Limb (tissue), 2 donors: ENCODE measurements around the gene ARHGEF28.

Experiments
- DNase-seq, 2 donors: peaks; one replicate each; pipeline ENCODE4 v3.0.0-alpha.2; 2016; ENCODE audit errors: extremely low spot score in 2 of 2

The ARHGEF28 gene

DNA sequence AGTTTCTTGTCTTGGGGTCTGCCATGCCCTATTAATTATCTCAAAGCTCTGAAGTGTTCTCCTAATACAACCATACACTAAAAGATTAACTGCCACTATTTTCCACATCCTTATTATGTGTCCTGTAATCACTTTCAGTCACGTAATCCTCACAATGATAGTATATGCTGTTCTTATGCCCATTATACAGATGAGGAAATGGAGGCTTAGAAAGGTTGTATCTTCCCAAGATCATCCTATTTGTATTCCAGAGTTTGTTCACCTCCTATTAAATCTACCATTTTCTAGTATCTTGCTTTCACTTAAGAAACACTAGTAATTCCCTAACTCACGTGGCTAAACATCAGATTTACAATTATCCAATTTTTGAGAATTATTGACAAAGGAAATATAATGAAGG is 2.9 kb upstream of the ARHGEF28 start:
- DNase-seq = no peak

DNA sequence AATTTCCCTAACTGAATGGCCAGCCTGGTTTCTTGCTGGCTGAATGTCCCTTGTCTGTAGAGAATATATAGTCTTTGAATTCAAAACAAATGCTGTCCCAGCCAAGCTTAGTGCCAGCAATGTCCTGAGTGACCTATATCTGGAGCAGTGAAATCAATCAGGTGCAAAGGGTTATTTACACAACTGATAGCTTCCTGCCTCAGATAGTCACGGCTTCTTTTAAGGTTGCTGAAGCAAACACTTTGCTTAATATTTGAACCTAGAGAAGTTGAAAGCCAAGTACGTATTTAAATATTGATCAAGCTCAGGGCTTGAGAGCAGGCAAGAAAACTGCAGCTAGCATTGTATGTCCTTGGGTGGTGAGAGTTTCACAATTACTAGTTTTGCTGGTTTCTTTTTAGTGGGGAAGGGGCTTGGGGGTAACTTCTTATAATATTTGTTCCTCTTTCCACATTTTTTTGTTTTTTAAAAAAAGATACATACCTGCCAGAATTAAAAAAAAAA is 2.0 kb upstream of the ARHGEF28 start:
- DNase-seq = no peak

DNA sequence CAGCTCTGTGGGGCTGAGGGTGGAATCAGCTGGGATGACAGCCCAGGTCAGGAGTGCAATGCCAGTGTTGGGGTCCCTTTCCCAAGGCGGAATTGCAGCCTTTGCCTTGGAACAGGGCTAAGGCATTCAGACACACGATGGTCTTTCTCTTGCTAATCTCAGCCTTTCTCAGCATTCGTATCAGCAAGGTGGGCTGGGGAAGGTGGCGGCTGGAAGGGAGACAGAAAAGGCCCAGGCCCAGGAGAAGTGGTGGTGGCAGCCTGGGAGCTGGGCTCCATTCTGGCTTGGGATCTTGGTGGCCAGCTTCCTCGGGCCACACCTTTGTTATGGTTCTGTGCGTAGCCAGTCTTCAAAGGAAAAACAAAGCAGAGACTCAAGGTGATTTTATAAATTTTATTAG is 1.1 kb upstream of the ARHGEF28 start:
- no peak for DNase-seq

DNA sequence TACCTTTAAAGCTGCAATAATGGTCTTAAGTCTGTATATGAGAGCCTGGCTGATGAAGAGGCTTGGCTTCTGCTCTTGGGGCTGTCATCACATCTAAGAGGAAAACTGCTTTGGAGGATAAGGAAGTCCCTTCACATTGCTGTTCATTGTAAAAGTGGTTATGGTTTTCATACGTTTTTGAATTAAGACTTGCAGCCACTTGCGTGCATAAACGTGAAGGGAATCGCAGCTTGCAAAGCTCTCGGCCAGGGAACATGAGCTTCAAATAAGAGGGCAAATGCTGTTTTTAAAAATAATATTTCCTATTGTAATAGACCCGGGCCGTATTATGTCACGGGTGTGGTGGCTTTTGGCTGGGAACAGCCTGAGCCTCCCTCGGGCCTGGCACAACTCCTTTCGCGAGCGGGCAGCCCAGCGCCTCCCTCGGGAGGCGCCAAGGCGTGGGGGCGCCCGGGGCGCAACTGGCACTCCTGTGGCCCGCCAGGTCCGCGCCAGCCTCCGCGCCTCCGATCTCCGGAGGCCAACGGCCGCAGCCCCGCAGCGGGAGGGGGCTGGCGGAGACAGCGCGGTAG is 538 bp upstream of the ARHGEF28 start:
- no peak for DNase-seq

- DNase-seq = no peak
Observed at GRCh38 chr5:73626814-73627313, 868 bp downstream of the ARHGEF28 start.

GRCh38 chr5:73629456-73629855 is 3.5 kb downstream of the ARHGEF28 start:
- no peak for DNase-seq

DNA sequence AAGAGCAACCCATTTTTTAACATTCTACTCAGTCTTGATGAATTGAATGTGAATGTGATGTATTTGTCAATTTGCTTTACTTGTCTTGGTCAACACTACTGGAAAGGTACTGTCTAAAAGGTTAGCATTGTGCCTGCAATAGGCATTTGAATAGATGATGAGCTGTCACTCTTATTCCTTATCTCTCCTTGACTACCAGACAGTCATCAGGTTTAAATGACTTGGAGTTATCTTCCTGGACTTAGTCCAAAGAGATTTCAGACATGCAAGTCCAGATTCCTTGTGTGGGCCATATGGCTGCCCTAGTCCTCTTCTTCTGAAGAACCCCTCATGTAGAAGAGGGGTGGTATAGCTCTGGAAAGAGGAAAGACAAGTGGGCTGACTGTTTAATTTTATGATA is 4.8 kb downstream of the ARHGEF28 start:
- no peak for DNase-seq

GRCh38 chr5:73631500-73631899 is 5.5 kb downstream of the ARHGEF28 start:
- no peak for DNase-seq

GRCh38 chr5:73633060-73633459 is 7.1 kb downstream of the ARHGEF28 start:
- DNase-seq = no peak

GRCh38 chr5:73636408-73636807 is 10.4 kb downstream of the ARHGEF28 start:
- DNase-seq = no peak

- DNase-seq = no peak
Observed at GRCh38 chr5:73637565-73637964, 11.6 kb downstream of the ARHGEF28 start.

DNA sequence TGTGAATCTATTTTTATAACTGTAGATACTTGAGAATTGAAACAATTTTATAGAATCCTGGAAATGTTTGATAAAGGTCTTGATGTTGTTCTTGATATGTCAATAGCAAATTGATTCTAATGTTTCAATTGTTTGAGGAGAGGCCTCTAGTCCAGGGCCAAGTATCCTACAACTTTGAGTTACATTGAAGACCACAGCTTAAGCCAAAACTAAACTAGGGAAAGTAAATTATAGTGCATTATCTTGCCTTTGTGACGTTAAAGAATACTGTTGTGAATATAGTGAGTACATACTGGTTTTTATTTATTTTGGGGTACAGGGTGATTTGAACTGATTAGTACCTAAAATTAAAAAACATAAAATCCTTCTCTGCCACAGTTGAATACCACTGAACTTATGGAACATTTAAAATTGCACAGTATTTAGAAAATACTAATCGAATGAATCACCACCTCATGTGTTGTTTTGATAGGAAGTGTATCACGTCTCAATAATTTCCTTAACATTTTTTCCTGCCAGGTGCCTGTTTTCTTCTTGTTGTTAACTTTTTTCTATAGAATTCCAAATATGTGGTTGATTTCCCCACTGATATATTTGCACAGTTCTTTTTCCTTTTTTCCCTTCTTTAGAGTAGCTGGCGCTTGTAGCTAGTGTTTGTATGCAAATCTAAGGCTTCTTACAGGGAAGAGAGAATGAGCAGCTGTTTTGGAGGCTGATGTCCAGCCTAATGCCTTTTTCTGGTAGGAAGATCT is 12.5 kb downstream of the ARHGEF28 start:
- DNase-seq = no peak

DNA sequence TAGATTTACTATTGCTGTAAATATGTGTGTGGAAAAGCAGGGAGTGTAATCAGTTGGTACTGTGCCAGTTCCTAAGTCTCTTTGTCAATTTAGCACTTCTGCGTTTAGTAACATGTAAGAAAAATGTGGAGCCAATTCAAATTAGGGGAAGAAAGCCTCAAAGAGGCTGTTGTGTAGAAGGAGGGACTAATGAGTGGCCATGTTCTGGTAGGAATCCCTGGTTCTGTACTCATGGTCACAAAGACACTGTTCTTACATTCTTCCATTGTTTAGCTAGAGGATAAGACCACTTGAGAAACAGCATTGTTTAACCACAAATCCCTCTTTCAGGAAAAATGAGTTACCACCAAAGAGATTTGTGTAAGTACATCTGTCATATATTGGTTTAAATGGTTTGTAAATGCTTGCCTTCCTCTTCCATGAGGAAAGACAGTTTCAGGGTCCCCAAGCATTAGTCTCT is 14.9 kb downstream of the ARHGEF28 start:
- DNase-seq = no peak

GRCh38 chr5:73641811-73642210 is 15.8 kb downstream of the ARHGEF28 start:
- no peak for DNase-seq

- DNase-seq = no peak
Observed at GRCh38 chr5:73642344-73642743, 16.3 kb downstream of the ARHGEF28 start.

GRCh38 chr5:73644385-73644963 is 18.5 kb downstream of the ARHGEF28 start:
- DNase-seq = no peak

DNA sequence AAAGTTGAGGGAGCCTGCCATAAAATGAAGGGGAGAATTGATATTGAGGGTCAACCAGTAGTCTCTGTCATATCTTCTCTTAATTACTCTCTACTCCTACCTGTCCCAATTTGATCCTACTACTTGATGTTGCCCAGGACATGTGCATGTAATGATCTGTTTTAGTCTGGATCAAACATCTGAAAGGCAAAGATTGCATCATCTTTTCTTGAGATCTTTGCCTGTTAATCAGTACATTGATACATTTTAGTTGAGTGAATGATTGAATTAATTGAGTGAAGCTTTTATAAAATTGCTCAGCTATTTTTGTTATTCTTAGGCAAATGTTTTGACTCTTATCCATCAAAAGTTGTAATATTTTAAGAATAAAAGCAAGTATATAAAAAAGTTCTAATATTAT is 21.7 kb downstream of the ARHGEF28 start:
- DNase-seq = no peak

DNA sequence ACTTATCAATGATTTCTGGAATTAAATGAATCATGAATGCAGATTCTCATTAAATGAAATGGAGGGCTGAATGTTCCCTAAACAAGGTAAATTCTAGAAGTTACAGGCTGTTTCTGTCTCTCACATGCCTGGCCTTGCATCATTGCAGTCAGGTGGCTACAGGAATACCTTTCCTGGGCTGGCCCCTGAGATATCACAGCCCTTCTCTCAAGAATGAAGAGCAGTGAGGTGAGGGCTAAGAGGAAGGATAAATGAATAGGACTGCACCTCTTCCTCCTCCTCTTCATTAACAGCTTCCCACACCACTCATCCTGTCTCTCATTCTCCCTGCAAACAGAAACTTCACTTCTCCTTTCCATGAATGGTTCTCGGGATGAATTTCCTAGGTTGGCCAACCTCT is 22.5 kb downstream of the ARHGEF28 start:
- no peak for DNase-seq

GRCh38 chr5:73649926-73650325 is 23.9 kb downstream of the ARHGEF28 start:
- no peak for DNase-seq

- no peak for DNase-seq
Observed at GRCh38 chr5:73652391-73652790, 26.4 kb downstream of the ARHGEF28 start.

GRCh38 chr5:73654171-73654811 is 28.3 kb downstream of the ARHGEF28 start:
- no peak for DNase-seq

DNA sequence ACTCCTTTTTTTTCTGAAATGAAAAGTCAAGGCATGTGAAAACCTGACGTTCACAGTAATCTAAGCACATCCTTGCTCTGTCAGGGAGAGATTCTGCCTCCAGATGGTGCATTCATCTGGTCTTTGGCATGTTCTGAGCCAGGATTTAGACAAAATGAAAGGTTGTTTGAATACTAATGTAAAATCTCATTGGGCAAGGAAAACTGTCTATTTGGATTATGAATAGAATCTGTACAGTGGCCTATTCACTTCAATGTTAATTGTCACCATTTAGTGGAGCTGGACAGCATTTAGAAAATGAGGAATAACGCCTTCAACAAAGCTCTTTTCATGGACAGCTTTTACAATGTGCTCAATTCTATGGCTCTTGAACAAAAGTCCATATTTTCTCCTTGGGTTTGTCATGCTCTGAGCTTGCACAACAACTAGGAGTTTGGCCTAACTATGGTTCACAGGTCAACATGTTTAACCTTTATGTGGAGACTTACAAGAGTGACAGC is 28.9 kb downstream of the ARHGEF28 start:
- DNase-seq = no peak
